ENCODE results near the gene B4GALT3. TPM values are rescaled to one million over a fixed set of nuclear protein-coding genes. Genes with fewer than 3 reads are reported as not detected.

The B4GALT3 gene
- total and polyA plus RNA-seq, 5 donors = 16.0 to 21.0 (median 19.6) TPM

- no peak overlapping the region for H3K27ac ChIP-seq (ENCODE audit: low read length)
- H3K9me3 ChIP-seq (ENCODE audit: control insufficient read depth, low read length) = no peaks in the 10 kb centered on the region
- WGBS = 1% methylated on average over 3 of the region's 3 CpGs
- peak; percentile 84 to 89 (median 85) for DNase-seq
- H3K4me3 ChIP-seq (ENCODE audit: low read length) = no peak overlapping the region
- intact Hi-C loops (cut with DNase I) = no loop called here
- peaks cover 3% of the 10 kb centered on the region for H3K4me1 ChIP-seq (ENCODE audit: control insufficient read depth, insufficient read depth, low read length)
- H3K27me3 ChIP-seq (ENCODE audit: control insufficient read depth, insufficient read depth) = no peaks in the 10 kb centered on the region
- peak; percentile 79 to 87 for ATAC-seq
Measured at GRCh38 chr1:161185282-161185682, 8.0 kb upstream of the B4GALT3 start.

- DNase-seq = no peak
- no peaks in the 10 kb centered on the region for H3K27me3 ChIP-seq (ENCODE audit: control insufficient read depth, insufficient read depth)
- 94% methylated on average over 1 of the region's 1 CpG for WGBS
- no peak overlapping the region for H3K4me3 ChIP-seq (ENCODE audit: low read length)
- H3K4me1 ChIP-seq (ENCODE audit: control insufficient read depth, insufficient read depth, low read length) = peaks cover 3% of the 10 kb centered on the region
- no peaks in the 10 kb centered on the region for H3K9me3 ChIP-seq (ENCODE audit: control insufficient read depth, low read length)
- no peak overlapping the region for H3K27ac ChIP-seq (ENCODE audit: low read length)
- intact Hi-C loops (cut with DNase I) = no loop called here
- ATAC-seq = no peak
Measured at GRCh38 chr1:161182214-161182613, 4.9 kb upstream of the B4GALT3 start.

GRCh38 chr1:161180639-161181038 is 3.3 kb upstream of the B4GALT3 start:
- Histone ChIP-seq H3K4me1 (ENCODE audit: control insufficient read depth, insufficient read depth, low read length) (no peaks in the 10 kb centered on the region), H3K27me3 (ENCODE audit: control insufficient read depth, insufficient read depth) (no peaks in the 10 kb centered on the region)
- ATAC-seq = no peak

GRCh38 chr1:161179698-161180097 is 2.4 kb upstream of the B4GALT3 start:
- Histone ChIP-seq H3K27me3 (ENCODE audit: control insufficient read depth, insufficient read depth) (no peaks in the 10 kb centered on the region), H3K4me1 (ENCODE audit: control insufficient read depth, insufficient read depth, low read length) (no peaks in the 10 kb centered on the region), H3K4me3 (ENCODE audit: low read length) (no peak overlapping the region), H3K27ac (ENCODE audit: low read length) (no peak overlapping the region), H3K9me3 (ENCODE audit: control insufficient read depth, low read length) (no peaks in the 10 kb centered on the region)
- WGBS = 97% methylated on average over 3 of the region's 3 CpGs
- intact Hi-C loops (cut with DNase I) = no loop called here
- DNase-seq (no peak), ATAC-seq (no peak)

More at GRCh38 chr1:161180639-161181038, 3.3 kb upstream of the B4GALT3 start:
- no peaks in the 10 kb centered on the region for H3K9me3 ChIP-seq (ENCODE audit: control insufficient read depth, low read length)
- no peak overlapping the region for H3K27ac ChIP-seq (ENCODE audit: low read length)
- DNase-seq = no peak
- H3K4me3 ChIP-seq (ENCODE audit: low read length) = no peak overlapping the region
- 53% methylated on average over 1 of the region's 1 CpG for WGBS
- intact Hi-C loops (cut with DNase I) = no loop called here

- no peak for DNase-seq
- Histone ChIP-seq H3K4me3 (ENCODE audit: low read length) (peak overlapping the region; percentile 54), H3K4me1 (ENCODE audit: control insufficient read depth, insufficient read depth, low read length) (peaks cover 3% of the 10 kb centered on the region), H3K27ac (ENCODE audit: low read length) (peak overlapping the region; percentile 61), H3K9me3 (ENCODE audit: control insufficient read depth, low read length) (no peaks in the 10 kb centered on the region), H3K27me3 (ENCODE audit: control insufficient read depth, insufficient read depth) (no peaks in the 10 kb centered on the region)
- 58% methylated on average over 9 of the region's 9 CpGs for WGBS
- intact Hi-C loops (cut with DNase I) = no loop called here
- ATAC-seq = no peak
Measured at GRCh38 chr1:161177936-161178244, 583 bp upstream of the B4GALT3 start.

GRCh38 chr1:161176468-161177111 is 717 bp downstream of the B4GALT3 start:
- 16% methylated on average over 17 of the region's 17 CpGs for WGBS
- Histone ChIP-seq H3K27ac (ENCODE audit: low read length) (peak overlapping the region; percentile 61), H3K9me3 (ENCODE audit: control insufficient read depth, low read length) (no peaks in the 10 kb centered on the region), H3K4me3 (ENCODE audit: low read length) (peak overlapping the region; percentile 54), H3K27me3 (ENCODE audit: control insufficient read depth, insufficient read depth) (no peaks in the 10 kb centered on the region), H3K4me1 (ENCODE audit: control insufficient read depth, insufficient read depth, low read length) (peaks cover 3% of the 10 kb centered on the region)
- intact Hi-C loops (cut with DNase I) = no loop called here
- ATAC-seq = peak; percentile 5 to 7
- peak in 2 of 3 donors; percentile 8 to 16 for DNase-seq

- DNase-seq = peak in 2 of 3 donors; percentile 9 to 17
- Histone ChIP-seq H3K4me1 (ENCODE audit: control insufficient read depth, insufficient read depth, low read length) (peaks cover 3% of the 10 kb centered on the region), H3K27me3 (ENCODE audit: control insufficient read depth, insufficient read depth) (no peaks in the 10 kb centered on the region), H3K9me3 (ENCODE audit: control insufficient read depth, low read length) (no peaks in the 10 kb centered on the region), H3K27ac (ENCODE audit: low read length) (no peak overlapping the region), H3K4me3 (ENCODE audit: low read length) (peak overlapping the region; percentile 54)
- ATAC-seq = no peak
- intact Hi-C loops (cut with DNase I) = no loop called here
- 88% methylated on average over 10 of the region's 10 CpGs for WGBS
Measured at GRCh38 chr1:161175771-161176453, 1.4 kb downstream of the B4GALT3 start.

GRCh38 chr1:161174911-161175310 is 2.4 kb downstream of the B4GALT3 start:
- Histone ChIP-seq H3K27ac (ENCODE audit: low read length) (no peak overlapping the region), H3K9me3 (ENCODE audit: control insufficient read depth, low read length) (no peaks in the 10 kb centered on the region), H3K27me3 (ENCODE audit: control insufficient read depth, insufficient read depth) (no peaks in the 10 kb centered on the region), H3K4me1 (ENCODE audit: control insufficient read depth, insufficient read depth, low read length) (peaks cover 3% of the 10 kb centered on the region), H3K4me3 (ENCODE audit: low read length) (no peak overlapping the region)
- DNase-seq = peak in 2 of 3 donors; percentile 25 to 43
- 93% methylated on average over 11 of the region's 11 CpGs for WGBS
- ATAC-seq = no peak
- intact Hi-C loops (cut with DNase I) = no loop called here

GRCh38 chr1:161173711-161174110 is 3.6 kb downstream of the B4GALT3 start:
- no peak overlapping the region for H3K27ac ChIP-seq (ENCODE audit: low read length)
- H3K9me3 ChIP-seq (ENCODE audit: control insufficient read depth, low read length) = no peaks in the 10 kb centered on the region
- no peaks in the 10 kb centered on the region for H3K27me3 ChIP-seq (ENCODE audit: control insufficient read depth, insufficient read depth)
- peak in 2 of 3 donors; percentile 6 to 44 for DNase-seq
- no peak overlapping the region for H3K4me3 ChIP-seq (ENCODE audit: low read length)
- intact Hi-C loops (cut with DNase I) = no loop called here
- WGBS = 92% methylated on average over 11 of the region's 11 CpGs
- ATAC-seq = no peak
- H3K4me1 ChIP-seq (ENCODE audit: control insufficient read depth, insufficient read depth, low read length) = peaks cover 3% of the 10 kb centered on the region

GRCh38 chr1:161172776-161173376 is 4.4 kb downstream of the B4GALT3 start:
- peak overlapping the region; percentile 20 for H3K27ac ChIP-seq (ENCODE audit: low read length)
- no peak for ATAC-seq
- no peak overlapping the region for H3K4me3 ChIP-seq (ENCODE audit: low read length)
- H3K4me1 ChIP-seq (ENCODE audit: control insufficient read depth, insufficient read depth, low read length) = peaks cover 3% of the 10 kb centered on the region
- intact Hi-C loops (cut with DNase I) = no loop called here
- 30% methylated on average over 4 of the region's 4 CpGs for WGBS
- no peaks in the 10 kb centered on the region for H3K27me3 ChIP-seq (ENCODE audit: control insufficient read depth, insufficient read depth)
- H3K9me3 ChIP-seq (ENCODE audit: control insufficient read depth, low read length) = no peaks in the 10 kb centered on the region
- peak in 2 of 3 donors; percentile 56 to 63 for DNase-seq

- Histone ChIP-seq H3K4me3 (ENCODE audit: low read length) (no peak overlapping the region), H3K27me3 (ENCODE audit: control insufficient read depth, insufficient read depth) (no peaks in the 10 kb centered on the region), H3K9me3 (ENCODE audit: control insufficient read depth, low read length) (no peaks in the 10 kb centered on the region), H3K27ac (ENCODE audit: low read length) (no peak overlapping the region), H3K4me1 (ENCODE audit: control insufficient read depth, insufficient read depth, low read length) (peaks cover 3% of the 10 kb centered on the region)
- 66% methylated on average over 1 of the region's 1 CpG for WGBS
- DNase-seq (no peak), ATAC-seq (no peak)
- intact Hi-C loops (cut with DNase I) = no loop called here
Measured at GRCh38 chr1:161172349-161172748, 5.0 kb downstream of the B4GALT3 start.
